Measurements from ENCODE around the gene ARHGAP22.
"Not testable (repeated sequence)": the region's sequence is repeated elsewhere in the genome, so short reads cannot be mapped to it uniquely, and the experiment has no call there.

The ARHGAP22 gene

DNA sequence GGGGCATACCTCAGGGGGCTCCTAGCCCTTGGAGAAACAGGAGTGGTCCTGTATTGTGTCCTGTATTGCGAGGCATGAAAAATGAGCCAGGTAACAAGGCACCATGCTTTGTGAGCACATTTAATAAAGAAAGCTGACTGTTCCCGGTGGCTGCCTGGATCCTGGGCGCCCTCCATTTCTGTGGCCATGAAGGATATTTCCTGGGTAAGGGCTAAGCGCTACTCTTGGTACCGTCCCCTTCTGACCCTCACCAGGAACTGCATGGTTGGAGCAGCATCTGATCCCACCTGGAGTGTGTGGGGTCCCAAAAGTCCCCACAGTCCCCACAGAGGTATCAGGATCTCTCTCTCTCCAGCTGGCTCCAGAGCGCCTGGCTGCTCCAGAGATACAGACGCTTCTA is 158.9 kb downstream of the ARHGAP22 start:
- DNase-seq: no peak

DNA sequence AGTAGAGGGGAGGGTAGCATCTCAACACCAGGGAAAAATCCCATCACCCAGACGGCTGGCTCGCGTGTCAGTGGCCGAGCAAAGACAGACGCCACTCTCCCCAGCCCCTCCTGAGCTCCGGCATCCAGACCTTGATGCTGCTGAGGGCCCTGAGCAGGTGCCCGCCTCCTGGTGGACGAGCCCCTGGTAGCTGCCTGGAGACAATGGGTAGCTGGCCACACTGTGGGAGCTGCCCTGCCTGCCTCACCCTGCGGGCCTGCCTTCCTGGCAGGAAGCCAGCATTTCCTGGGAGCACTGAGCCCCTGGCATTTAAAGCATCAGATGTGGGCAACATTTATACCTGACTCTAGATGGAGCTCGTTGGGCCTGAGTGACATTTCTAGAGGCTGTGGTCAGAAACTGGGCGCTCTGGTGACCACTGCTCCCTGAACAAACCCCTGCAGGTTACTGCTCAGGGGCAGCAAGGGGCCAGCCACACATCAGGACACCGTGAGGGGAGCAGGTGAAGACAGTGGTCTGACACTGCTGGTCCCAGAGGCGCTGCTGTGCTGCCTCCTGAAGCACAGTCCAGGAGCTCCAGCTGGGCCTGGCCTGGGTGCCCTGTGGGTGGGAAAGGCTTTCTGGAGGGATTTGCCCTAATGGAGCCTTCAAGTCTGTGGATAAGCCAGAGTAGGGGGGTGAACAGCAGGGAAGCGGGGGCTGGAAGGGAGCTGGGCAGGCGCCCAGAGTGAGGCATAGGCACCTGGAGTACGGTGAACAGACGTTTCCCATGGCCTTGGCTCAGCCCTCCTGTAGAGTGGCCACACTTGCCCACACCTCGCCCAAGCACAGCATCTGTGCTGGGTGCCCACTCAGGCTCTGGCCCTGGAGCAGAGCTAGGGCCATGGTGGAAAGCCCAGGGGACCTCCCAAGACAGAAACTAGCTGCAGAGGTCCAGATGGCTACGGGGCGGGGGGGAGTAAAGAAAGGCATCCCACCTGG is 159.7 kb downstream of the ARHGAP22 start:
- DNase-seq: no peak

DNA sequence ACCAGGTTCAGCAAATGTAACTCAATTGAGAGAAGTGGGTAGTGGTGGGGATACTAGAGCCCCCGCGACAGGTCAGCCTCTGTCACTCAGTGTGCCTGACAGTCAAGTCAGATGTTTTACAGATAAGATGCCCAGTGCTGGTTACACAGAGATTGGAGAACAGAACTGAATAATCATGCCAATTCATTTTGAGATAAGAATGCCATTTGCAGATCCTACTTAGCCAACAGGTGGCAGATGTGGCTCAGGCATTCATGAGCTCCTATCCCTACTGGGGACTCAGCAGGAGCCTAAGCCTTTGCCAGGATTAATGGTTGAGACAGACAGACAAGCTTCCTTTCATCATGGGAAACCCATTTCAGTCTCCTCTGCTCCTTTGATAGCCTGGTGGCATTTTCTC is 160.6 kb downstream of the ARHGAP22 start:
- no peak for DNase-seq

DNA sequence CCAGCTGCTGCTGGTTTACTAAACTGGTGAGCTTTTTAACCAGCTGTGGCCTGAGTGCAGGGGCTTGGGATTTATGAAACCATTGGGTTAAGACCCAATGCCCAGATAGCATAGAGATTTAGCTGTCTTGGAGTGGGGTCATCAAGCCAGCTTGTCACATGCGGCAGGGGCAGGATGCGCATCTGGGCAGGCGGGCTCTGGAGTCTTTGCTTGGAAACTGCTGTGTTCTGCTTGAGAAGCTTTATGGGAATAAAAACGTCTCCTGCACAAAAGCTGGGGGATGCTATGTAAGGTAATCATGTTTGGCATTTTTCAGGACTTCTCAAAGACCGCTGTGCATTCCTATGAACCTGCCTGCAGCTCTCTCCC is 162.1 kb downstream of the ARHGAP22 start:
- no peak for DNase-seq

DNA sequence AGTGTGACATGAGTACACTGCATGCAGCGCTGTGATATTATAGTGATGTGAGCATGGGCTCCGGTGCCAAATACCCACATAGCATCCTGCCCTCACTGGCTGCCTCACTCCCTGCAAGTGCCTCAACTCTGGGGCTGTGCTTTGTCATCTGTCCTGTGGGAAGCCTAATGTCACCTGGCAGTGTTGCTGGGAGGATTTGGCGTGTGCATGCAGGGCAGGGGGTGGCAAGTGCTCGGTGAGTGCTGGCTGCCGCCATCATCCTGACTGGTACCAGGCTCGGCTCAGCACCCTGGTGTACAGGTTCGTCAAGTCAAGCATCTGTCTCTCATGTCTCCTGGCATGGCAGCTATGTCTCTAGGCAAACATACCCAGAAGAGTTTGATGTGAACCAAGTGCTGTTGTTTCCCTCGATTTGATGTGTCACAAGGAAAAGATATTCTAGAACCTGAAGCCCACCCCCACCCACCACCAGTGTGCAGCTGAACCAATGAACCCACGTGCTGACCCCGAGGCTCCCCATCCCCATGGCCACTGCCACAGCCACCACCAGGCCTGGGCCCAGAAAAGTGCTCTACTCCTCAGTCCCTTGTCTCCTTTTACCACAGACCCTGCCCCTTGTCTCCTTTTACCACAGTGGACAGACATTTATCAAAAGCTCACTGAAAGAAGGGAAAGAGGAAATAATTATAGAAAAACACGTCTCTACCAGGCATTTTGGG is 162.6 kb downstream of the ARHGAP22 start:
- DNase-seq: no peak

DNA sequence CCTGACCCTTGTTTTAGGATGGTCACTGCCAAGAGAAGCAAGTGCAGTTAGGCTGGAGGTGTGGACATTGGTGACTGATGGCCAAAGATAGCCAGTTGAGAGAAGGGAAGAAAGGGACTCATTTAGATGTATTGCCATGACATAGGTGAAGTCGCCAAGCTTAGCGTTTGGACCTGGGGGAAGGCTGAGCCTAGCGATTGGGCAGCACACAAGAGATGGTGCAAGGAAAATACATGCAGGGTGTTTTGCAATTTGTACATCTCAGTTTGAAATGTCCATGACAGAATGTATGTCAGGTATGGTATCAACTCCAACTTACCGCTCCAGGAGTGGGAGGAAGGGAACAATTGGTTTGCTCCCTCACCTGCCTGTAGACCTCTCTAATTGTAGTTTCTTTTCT is 164.1 kb downstream of the ARHGAP22 start:
- DNase-seq: no peak

DNA sequence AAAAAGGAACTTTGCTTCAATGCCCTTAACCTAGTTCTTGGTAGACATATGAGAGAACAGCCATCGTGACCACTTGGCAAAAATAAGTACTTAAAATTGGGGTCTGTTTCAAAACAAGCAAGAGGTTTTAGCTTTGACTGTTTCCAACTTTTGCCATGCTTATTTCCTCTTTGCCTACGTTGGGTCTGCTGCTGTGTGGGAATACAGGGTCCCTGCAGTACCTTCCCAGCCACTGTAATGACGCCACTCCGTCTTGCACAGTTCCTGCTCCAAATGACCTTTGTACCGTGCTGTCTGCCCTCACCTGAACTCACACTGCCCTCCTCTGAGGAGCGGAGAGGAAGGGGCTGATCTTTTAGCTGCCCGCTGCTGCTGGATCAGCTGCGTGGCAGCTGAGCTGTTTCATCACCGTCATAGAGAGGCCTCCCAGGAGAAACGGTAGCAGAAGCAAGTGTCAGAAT is 165.3 kb downstream of the ARHGAP22 start:
- DNase-seq: no peak

DNA sequence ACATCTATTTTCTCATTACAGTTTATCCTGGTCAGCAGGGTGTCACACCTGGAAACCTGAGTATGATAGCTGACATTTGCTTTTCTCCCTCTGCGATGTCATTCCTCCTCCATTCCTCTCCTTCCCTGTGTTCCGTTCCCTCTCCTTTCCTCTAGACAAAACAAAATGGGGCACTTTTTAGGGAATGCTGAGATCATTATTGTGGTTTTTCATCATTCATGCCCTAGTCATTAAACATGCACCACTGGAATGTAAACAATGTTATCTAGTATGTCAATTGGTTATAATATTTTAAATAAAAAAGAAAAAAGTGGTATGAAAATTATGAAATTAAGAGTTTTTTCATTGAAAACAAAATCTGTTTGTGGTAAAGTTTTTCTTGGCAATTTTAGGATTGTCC is 165.8 kb downstream of the ARHGAP22 start:
- no peak for DNase-seq

DNA sequence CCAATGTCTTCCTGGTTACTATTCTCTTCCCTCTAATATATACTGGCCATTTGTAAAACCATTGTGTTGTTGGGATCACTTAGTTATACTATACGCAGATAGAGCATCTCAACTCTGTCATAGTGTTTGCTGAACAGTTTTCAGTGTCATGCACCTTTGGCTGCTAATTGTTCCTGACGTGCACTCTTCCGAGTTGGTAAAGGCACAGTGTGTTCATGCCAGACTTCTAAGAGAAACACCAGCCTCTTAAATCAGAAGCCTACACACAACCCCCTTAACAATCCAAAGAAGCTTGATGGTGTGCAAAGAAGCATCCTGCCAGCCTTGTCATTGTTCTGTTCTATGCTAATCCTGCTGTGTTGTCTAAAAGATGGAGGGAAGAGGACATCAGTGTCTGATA is 167.3 kb downstream of the ARHGAP22 start:
- no peak for DNase-seq

DNA sequence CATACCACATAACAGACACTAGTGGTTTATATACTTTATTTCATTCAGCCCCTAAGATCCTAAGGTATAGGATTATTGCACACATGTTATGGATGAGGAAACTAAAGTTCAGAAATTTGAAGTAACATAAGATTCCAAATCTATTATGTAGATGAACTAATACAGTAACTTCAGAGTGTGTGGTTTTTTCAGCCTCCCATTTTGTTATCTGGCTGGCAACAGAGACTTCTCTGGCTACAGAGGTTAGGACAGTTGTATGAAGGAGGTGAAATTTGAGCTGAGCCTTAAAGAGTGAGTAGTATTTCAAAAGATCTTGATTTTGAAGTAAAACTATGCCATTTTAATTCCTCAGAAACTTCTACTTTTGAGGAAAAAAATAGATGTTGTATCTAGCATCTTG is 173.0 kb downstream of the ARHGAP22 start:
- no peak for DNase-seq

DNA sequence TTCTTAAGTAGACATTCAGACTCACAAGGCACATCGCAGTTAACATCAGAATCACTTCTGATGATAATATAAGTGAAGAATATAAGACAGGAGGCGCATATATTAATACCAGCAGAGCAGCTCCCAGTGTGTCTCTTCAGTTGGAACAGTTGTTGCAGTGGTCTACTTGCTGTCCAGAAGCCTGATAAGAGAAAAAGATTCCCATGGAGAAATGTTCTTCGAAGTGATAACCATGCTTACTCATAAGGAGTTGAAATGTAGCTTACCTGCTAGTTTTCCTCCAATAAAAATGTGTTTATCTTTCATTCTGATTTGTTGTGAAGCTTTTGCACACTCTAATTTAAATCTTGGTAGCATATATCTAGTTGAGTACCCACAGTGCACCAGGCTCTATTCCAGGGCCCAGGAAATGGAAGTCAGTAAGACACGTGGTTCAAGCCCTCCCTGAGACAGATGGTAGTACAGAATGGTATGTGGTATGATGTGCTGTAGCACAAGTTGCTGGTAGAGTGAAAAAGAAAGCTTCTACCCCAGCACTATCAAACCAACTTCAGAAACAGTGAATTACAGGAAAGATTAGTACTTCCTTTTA is 174.4 kb downstream of the ARHGAP22 start:
- no peak for DNase-seq

DNA sequence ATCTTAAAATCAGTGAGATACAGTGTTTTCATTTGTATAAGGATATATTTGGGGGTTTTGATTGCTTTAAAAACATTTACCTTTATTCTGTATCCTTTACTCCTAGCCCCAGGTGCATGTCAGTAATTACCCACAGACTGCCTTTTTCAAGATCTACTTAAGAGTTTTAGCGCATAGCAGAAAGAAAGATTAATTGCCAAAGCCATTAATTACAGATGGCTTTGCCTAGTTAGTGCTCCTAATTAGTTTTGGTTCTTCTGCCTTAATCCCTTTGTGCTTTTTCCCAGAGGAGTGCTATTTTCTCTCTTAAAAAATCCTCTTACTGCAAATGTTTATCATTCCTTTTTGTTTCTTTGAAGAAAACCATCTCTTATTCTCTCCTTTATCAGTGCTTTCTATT is 175.6 kb downstream of the ARHGAP22 start:
- DNase-seq: no peak

DNA sequence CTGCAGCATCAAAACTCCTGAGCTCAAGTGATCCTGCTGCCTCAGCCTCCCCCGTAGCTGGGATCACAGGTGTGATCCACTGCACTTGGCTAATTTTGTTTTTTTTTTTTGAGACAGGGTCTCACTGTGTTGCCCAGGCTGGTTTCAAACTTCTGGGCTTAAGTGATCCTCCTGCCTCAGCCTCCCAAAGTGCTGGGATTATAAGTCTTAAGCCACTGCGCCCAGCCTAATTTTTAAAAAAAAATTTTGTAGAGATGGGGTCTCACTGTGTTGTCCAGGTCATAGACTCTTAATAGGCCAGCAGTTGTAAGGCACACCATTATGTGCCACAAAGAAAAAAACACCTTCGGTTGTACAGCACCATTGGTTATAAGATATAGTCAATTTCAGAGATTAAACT is 176.0 kb downstream of the ARHGAP22 start:
- no peak for DNase-seq

DNA sequence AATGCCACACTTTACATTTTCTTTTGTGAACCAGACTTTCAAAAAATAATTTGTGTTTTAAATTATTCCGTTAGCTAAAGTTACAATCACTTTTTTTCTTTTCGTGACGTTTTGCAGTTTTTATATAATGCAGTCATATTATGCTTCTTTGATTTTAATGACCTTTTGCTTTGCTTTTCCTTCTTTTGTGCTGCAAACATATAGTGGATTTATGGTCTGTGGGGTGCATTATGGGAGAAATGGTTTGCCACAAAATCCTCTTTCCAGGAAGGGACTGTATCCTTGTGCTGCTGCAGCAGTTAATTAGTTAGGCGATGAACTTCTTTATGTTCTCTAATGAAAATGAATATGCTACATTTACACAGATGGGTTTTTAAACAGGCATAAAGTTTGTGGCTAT is 181.0 kb downstream of the ARHGAP22 start:
- no peak for DNase-seq

DNA sequence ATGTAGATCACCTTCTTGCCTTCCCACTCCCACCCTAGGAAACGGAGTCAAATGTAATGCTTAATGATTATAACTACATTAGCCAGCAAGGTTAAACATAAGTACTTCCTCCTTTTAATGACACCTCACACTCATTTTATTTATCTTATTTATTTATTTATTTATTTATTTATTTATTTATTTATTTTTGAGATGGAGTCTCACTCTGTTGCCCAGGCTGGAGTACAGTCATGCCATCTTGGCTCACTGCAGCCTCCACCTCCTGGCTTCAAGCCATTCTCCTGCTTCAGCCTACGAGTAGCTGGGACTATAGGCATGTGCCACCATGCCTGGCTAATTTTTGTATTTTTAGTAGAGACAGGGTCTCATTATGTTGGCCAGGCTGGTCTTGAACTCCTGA is 183.0 kb downstream of the ARHGAP22 start:
- DNase-seq: not testable (repeated sequence)

DNA sequence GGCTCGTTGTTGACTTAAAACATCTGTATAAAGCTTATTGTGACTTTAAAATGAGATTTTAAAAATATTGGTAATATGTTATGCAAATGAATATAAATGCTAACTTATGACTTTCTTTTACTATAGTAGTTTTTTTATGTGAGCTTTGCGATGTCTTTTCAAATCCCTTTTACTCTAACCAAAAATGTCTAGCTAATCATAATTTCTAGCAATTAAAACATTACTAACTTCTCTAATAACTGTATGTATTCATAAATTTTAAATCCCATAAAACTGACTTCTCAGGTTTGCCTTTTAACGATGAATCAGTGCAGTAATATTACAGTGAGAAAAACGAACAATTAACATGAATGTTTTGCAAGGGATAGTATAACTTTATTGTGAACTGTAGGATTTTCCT is 185.2 kb downstream of the ARHGAP22 start:
- DNase-seq: no peak

DNA sequence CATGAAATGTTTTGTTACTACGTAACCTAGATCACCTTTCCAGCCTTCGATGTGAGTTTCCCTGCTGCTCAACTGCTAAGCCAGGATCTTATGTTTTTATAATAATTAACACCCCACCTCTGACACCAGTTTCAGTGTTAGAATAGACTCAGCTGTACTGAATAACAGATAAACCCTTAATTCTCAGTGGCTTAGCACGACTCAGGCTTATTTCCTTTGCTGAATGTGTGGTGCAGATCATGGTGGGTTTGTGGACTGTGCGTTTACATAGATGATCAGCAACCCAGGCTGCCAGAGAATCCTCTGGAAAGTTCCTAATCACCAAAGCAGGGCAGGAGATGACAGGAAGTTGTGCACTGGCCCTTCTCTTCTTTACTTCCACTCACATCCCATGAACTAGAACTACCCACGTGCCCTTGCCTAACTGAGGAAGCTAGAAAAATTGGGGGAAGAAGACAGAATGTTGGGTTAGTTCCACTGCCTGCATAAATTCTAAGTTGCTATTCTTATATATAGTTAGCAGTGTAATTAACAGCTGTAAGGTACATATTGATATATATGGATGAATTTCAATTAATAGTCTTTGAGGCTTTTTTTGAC is 186.6 kb downstream of the ARHGAP22 start:
- no peak for DNase-seq

DNA sequence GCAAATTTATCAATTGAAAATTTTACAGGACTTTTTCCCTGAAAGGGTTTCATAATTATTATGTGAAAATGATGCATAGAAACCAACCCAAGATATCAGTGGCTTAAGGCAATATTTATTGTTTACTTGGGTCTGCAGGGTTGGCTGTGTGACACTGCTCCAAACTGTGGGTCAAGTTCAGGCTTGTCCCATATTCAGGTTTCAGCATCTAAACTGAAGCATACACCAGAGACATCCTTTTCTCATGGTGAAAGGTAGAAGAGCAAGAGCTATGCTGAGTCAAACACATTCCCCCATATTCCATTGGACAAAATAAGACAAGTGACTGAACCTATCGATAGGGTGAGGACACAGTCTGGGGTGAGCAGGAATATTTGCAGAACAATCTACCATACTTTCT is 187.5 kb downstream of the ARHGAP22 start:
- no peak for DNase-seq

DNA sequence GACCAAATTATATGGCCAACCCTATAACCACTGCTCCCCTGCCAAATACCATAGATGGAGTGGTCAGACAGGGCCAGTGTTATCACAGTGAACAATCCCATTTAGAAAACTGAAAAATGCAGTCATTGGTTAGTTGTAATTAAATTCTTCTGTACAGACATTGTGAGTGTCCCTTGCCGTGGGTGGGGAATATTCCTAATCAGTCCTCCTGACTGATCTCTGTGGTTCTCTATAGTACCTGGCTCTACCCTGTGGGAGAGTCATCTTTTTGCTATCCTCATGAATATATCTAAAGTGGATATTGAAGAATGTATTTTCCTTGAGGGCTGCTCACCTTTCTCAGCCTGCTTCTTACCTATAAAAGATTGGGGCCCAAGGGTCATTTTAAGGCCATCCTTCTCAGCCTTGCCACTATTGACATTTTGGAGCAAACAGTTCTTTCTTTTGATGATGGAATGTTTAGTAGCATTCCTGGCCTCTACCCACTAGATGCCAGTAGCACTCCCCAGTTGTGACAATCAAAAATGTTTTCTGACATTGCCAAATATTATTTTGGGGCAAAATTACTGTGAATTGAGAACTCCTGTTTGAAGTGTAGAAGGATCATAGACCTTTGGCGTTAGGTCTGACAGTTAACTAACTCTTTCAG is 188.2 kb downstream of the ARHGAP22 start:
- DNase-seq: no peak

DNA sequence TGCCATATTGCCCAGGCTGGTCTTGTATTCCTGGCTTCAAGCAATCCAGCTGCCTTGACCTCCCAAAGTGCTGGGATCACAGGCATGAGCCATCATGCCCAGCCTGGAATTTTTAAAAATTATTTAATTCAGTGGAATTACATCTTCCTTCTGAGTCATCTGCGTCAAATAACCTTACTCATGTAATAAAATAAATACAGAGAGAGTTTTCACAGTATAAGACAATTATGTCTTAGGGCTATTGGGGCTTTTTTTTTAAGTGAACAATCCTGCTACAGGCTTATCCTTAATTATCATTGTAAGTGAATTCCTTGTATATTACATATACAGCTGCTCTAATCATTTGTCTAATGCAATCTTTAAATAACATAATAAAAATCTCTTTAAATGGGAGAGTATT is 190.1 kb downstream of the ARHGAP22 start:
- no peak for DNase-seq

DNA sequence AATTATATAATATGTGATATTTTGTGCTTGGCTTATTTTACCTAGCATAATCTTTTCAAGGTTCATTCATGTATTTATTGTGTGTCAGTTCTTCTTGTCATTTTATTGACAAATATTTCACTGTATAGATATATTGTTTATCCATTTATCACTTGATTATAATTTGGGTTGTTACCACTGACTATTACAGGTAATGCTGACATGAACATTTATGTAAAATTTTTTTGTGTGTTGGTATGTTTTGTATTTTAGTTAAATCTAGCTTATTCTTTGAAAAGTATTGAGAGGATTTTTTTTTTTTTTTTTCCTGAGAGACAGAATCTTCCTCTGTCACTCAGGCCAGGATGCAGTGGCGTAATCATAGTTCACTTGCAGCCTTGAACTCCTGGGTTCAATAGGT is 190.7 kb downstream of the ARHGAP22 start:
- DNase-seq: no peak

DNA sequence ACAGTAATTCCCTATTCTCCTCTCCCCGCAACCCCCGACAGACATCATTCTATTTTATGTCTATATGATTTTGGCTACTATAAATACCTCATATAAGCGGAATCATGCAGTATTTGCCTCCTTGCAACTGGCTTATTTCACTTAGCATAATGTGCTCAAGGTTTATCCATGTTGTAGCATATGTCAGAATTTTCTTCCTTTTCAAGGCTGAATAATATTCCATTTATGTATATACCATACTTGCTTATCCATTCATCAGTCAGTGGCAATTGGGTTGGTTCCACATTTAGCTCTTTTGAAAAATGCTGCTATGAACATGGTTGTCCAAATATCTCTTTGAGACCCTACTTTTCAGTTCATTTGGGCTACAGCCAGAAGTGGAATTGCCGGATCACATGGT is 191.9 kb downstream of the ARHGAP22 start:
- DNase-seq: no peak

DNA sequence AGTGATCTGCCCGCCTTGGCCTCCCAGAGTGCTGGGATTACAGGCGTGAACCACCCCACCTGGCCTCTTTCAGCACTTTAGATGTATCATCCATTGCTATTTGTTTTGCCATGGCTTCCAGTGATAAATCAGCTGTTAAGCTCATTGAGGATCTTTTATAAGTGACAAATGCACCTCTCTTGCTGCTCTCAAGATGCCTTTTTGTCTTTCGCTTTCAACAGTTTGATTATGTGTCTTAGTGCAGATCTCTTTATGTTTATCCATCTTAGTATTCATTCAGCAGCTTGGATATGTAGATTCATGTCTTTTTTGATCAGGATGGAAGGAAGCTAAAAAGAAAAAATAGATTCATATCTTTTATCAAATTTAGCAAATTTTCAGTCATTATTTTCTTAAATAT is 192.8 kb downstream of the ARHGAP22 start:
- no peak for DNase-seq
